ENCODE results near the gene CLHC1.

Gene CLHC1

GRCh38 chr2:55137024-55137958, 94.8 kb downstream of the CLHC1 start:
- TF ChIP-seq POLR2AphosphoS5 (IDR thresholded peaks at IDR 0.05; ENCODE audit: low read depth, low read length) (no peak), TAF1 (IDR thresholded peaks at IDR 0.05; ENCODE audit: borderline replicate concordance, insufficient read depth, low read length) (no peak), SIN3A (IDR thresholded peaks at IDR 0.05; ENCODE audit: borderline replicate concordance, insufficient read depth, low read length) (no peak), FOXP2 (optimal IDR thresholded peaks at IDR 0.05; ENCODE audit: borderline replicate concordance, extremely low read depth, extremely low read length, insufficient read depth) (no peak)
- TF ChIP-seq, protein P1, sequence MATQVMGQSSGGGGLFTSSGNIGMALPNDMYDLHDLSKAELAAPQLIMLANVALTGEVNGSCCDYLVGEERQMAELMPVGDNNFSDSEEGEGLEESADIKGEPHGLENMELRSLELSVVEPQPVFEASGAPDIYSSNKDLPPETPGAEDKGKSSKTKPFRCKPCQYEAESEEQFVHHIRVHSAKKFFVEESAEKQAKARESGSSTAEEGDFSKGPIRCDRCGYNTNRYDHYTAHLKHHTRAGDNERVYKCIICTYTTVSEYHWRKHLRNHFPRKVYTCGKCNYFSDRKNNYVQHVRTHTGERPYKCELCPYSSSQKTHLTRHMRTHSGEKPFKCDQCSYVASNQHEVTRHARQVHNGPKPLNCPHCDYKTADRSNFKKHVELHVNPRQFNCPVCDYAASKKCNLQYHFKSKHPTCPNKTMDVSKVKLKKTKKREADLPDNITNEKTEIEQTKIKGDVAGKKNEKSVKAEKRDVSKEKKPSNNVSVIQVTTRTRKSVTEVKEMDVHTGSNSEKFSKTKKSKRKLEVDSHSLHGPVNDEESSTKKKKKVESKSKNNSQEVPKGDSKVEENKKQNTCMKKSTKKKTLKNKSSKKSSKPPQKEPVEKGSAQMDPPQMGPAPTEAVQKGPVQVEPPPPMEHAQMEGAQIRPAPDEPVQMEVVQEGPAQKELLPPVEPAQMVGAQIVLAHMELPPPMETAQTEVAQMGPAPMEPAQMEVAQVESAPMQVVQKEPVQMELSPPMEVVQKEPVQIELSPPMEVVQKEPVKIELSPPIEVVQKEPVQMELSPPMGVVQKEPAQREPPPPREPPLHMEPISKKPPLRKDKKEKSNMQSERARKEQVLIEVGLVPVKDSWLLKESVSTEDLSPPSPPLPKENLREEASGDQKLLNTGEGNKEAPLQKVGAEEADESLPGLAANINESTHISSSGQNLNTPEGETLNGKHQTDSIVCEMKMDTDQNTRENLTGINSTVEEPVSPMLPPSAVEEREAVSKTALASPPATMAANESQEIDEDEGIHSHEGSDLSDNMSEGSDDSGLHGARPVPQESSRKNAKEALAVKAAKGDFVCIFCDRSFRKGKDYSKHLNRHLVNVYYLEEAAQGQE (IDR thresholded peaks at IDR 0.05; ENCODE audit: insufficient read depth in 1 of 2, low read depth in 2 of 2, low read length in 2 of 2): no peak

DNA sequence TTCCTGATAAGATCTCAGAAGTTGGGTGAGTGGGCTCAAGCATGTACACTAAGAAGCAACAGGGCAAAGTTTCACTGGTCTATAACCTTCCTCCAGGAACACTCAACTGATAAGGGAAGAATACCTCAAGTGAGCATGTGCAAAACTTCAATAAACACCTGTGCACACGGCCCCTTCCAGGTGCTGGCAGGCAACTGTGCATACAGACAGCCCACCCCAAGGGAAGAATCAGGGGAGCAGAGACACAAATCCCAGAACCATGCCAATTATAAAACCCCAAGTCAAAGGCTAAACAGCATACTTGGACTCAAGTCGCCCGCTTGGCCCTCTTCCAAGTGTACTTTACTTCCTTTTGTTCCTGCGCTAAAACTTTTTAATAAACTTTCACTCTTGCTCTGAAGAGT, 96.0 kb downstream of the CLHC1 start:
- no peak for TF ChIP-seq SIN3A (IDR thresholded peaks at IDR 0.05; ENCODE audit: borderline replicate concordance, insufficient read depth, low read length)
- TF ChIP-seq FOXP2 (optimal IDR thresholded peaks at IDR 0.05; ENCODE audit: borderline replicate concordance, extremely low read depth, extremely low read length, insufficient read depth): no peak
- no peak for TF ChIP-seq POLR2AphosphoS5 (IDR thresholded peaks at IDR 0.05; ENCODE audit: low read depth, low read length)
- no peak for TF ChIP-seq TAF1 (IDR thresholded peaks at IDR 0.05; ENCODE audit: borderline replicate concordance, insufficient read depth, low read length)
- TF ChIP-seq, protein P1 (IDR thresholded peaks at IDR 0.05; ENCODE audit: insufficient read depth in 1 of 2, low read depth in 2 of 2, low read length in 2 of 2): no peak

DNA sequence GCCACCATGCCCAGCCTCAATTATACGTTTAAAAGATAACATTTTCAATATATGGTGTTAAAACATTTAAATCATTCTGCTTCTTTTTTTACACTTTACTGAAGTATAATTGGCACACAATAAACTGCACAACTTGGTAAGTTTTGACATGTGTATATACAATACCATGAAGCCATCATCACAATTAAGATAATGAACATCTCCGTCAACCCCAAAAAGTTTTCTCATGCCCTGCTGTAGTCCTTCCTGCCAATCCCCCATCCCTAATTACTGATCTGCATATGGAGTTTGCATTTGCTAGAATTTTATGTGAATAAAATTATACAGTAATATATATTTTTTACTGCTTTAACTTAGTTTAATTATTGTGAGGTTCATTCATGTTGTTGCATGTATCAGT, 96.6 kb downstream of the CLHC1 start:
- TF ChIP-seq, protein P1 (IDR thresholded peaks at IDR 0.05; ENCODE audit: insufficient read depth in 1 of 2, low read depth in 2 of 2, low read length in 2 of 2): no peak
- TF ChIP-seq POLR2AphosphoS5 (IDR thresholded peaks at IDR 0.05; ENCODE audit: low read depth, low read length) (no peak), TAF1 (IDR thresholded peaks at IDR 0.05; ENCODE audit: borderline replicate concordance, insufficient read depth, low read length) (no peak), FOXP2 (optimal IDR thresholded peaks at IDR 0.05; ENCODE audit: borderline replicate concordance, extremely low read depth, extremely low read length, insufficient read depth) (no peak), SIN3A (IDR thresholded peaks at IDR 0.05; ENCODE audit: borderline replicate concordance, insufficient read depth, low read length) (no peak)

- TF ChIP-seq POLR2AphosphoS5 (IDR thresholded peaks at IDR 0.05; ENCODE audit: low read depth, low read length) (no peak), FOXP2 (optimal IDR thresholded peaks at IDR 0.05; ENCODE audit: borderline replicate concordance, extremely low read depth, extremely low read length, insufficient read depth) (no peak), TAF1 (IDR thresholded peaks at IDR 0.05; ENCODE audit: borderline replicate concordance, insufficient read depth, low read length) (no peak), SIN3A (IDR thresholded peaks at IDR 0.05; ENCODE audit: borderline replicate concordance, insufficient read depth, low read length) (no peak)
- TF ChIP-seq, protein P1 (IDR thresholded peaks at IDR 0.05; ENCODE audit: insufficient read depth in 1 of 2, low read depth in 2 of 2, low read length in 2 of 2): no peak
These were observed 97.8 kb downstream of the CLHC1 start for GRCh38 chr2:55134316-55134706.
